ENCODE results near the gene ZMYND10. TPM values are rescaled to one million over a fixed set of nuclear protein-coding genes. Genes with fewer than 3 reads are reported as not detected.

ZMYND10 gene
- total RNA-seq, 1 experiment from 2014 or later = 1.4 TPM

GRCh38 chr3:50388016-50388719 lies 42.6 kb upstream of the ZMYND10 start:
- Histone ChIP-seq H3K23me2 (ENCODE audit: insufficient read length, low read depth, low read length, poor library complexity, severe bottlenecking) (no peaks in the 10 kb centered on the region), H3K27me3 (ENCODE audit: insufficient read depth, low read length) (no peaks in the 10 kb centered on the region), H2BK120ac (ENCODE audit: low read depth, low read length, poor library complexity, severe bottlenecking) (no peak overlapping the region), H4K91ac (ENCODE audit: insufficient read length, low read depth, low read length) (no peak overlapping the region), H2BK20ac (ENCODE audit: low read depth, low read length, poor library complexity, severe bottlenecking) (no peak overlapping the region), H3K4me1 (ENCODE audit: insufficient read depth, low read length) (no peaks in the 10 kb centered on the region), H3K79me1 (ENCODE audit: insufficient read depth, low read depth, low read length, poor library complexity, severe bottlenecking) (no peaks in the 10 kb centered on the region), H3K9me3 (ENCODE audit: control insufficient read depth, low read depth, low read length) (no peaks in the 10 kb centered on the region), H4K20me1 (ENCODE audit: control insufficient read depth, insufficient read depth, insufficient read length) (peaks cover 2% of the 10 kb centered on the region), H3K9ac (ENCODE audit: extremely low read depth, insufficient read length, low read length) (no peak overlapping the region), H4K8ac (replicated peaks; ENCODE audit: insufficient read length, low read depth, low read length) (no peak overlapping the region), H3K14ac (ENCODE audit: insufficient read depth, low read length) (no peak overlapping the region), H4K5ac (ENCODE audit: insufficient read length, low read depth, low read length) (no peak overlapping the region), H2AK5ac (ENCODE audit: insufficient read length, low read length) (no peak overlapping the region), H2BK12ac (ENCODE audit: insufficient read length, low read depth, low read length) (no peak overlapping the region), H3T11ph (ENCODE audit: low read length) (no peak overlapping the region), H3K18ac (ENCODE audit: insufficient read length, low read depth, low read length) (no peak overlapping the region), H3K27ac (ENCODE audit: insufficient read length, low read depth, low read length) (no peak overlapping the region), H3K4ac (ENCODE audit: low read depth, low read length) (no peak overlapping the region), H2BK15ac (ENCODE audit: low read depth, low read length) (no peak overlapping the region), H3K56ac (ENCODE audit: insufficient read length, low read depth, low read length) (no peak overlapping the region), H3K79me2 (ENCODE audit: insufficient read depth, low read length) (no peaks in the 10 kb centered on the region), H2BK5ac (ENCODE audit: insufficient read length, low read length) (no peak overlapping the region), H3K23ac (ENCODE audit: insufficient read length, low read depth, low read length) (no peak overlapping the region), H2AFZ (ENCODE audit: low read length) (no peak overlapping the region), H3K4me2 (ENCODE audit: insufficient read depth, insufficient read length, low read length) (no peak overlapping the region)
- no peak overlapping the region for H3K27ac Mint-ChIP-seq
- H3K9me3 Mint-ChIP-seq = no peaks in the 10 kb centered on the region
- TF ChIP-seq CTCF (conservative IDR thresholded peaks at IDR 0.05) = peak; percentile 67
- no CpG with 5 or more reads among the region's 25 CpGs for WGBS (ENCODE audit: extremely low coverage, insufficient read length, low lambda C conversion rate)
- peaks cover 3% of the 10 kb centered on the region; the same call in 1 of the 2 replicates for H3K27me3 Mint-ChIP-seq (ENCODE audit: low read depth)
- no peak overlapping the region for H3K4me3 Mint-ChIP-seq
- H3K36me3 Mint-ChIP-seq (ENCODE audit: insufficient read depth in 1 of 3, low read depth in 3 of 3) = 0 out of 7 replicates have a peak, but pooled peaks cover 0 to 4% (median 0%) of the 10 kb centered on the region in 3 experiments
- H3K4me1 Mint-ChIP-seq = 0 out of 4 replicates have a peak, but pooled peaks cover 0 to 6% of the 10 kb centered on the region in 2 experiments
- DNase-seq = peak; percentile 67
